Rectal smooth muscle tissue (tissue), 1 donor: ENCODE measurements around the gene RPTN.

Experiments
- H3K27ac ChIP-seq: one replicate; pipeline ENCODE4 v1.7.0; 2013; ENCODE audit warnings: low read depth, low read length, inconsistent platforms
- H3K27me3 ChIP-seq: one replicate; pipeline ENCODE4 v1.7.0; 2013; ENCODE audit warnings: low read length; ENCODE audit not compliant: control insufficient read depth, insufficient read depth
- H3K36me3 ChIP-seq: one replicate; pipeline ENCODE4 v1.7.0; 2013; ENCODE audit warnings: low read length; ENCODE audit not compliant: control insufficient read depth, insufficient read depth
- H3K4me1 ChIP-seq: one replicate; pipeline ENCODE4 v1.7.0; 2013; ENCODE audit warnings: low read length; ENCODE audit not compliant: control insufficient read depth, insufficient read depth
- H3K4me3 ChIP-seq: one replicate; pipeline ENCODE4 v1.7.0; 2013; ENCODE audit warnings: low read length
- H3K9ac ChIP-seq: one replicate; pipeline ENCODE4 v1.7.0; 2013; ENCODE audit warnings: low read length

Gene RPTN

DNA sequence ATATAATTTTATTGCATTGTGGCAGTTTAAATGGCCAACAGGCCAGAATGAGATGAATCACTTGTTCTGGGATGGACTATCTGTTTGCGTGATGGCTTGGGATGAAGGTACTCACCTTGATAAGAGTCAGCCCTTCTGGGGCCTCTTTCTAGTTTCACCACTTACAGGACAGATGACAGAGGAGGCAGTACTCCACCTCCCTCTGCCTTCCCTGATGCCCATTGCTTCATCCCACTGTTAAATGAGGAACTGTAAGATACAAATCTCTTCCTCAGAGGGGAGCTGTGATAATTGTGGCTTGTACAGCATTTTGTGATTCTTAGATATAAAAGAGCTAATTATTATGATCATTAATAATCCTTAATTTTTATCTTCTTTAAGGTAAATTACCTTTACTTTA is 40.1 kb downstream of the RPTN start:
- H3K27me3 ChIP-seq: peaks cover 2% of the 10 kb centered on the region

DNA sequence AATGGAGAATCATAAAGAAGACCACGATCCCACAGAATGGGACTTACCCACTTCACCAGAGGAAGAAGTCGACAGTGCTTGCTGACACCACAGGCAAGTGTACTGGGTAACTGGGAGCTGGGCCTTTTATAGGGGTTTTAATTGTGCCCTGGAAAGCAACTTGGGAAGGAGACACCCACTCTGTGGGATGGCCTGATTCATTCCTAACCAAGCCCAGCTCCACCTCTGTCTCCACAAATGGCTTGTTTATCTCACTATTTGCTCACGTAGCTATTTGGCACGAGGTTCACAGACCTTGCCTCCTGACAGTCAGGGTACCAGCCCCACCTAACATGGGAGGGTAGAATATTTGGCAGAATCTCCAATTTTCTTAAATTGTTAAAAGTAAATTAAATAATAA is 43.7 kb downstream of the RPTN start, which contains the start of gene TCHH:
TSS of gene TCHH (minus strand) at position 101 of the 400 bp plus-strand sequence. CDS start 1,364 bp downstream, outside the sequence.
- Histone ChIP-seq H3K4me3 (no peak within 1 kb of the TSS), H3K9ac (no peak within 1 kb of the TSS), H3K4me1 (peaks cover 6% of the 10 kb centered on the region), H3K36me3 (no peaks in the 10 kb centered on the region), H3K27ac (no peak within 1 kb of the TSS), H3K27me3 (peaks cover 25% of the 10 kb centered on the region)

More for the DNA sequence above, 40.1 kb downstream of the RPTN start:
- Histone ChIP-seq H3K4me1 (no peaks in the 10 kb centered on the region), H3K9ac (no peak overlapping the region), H3K27ac (no peak overlapping the region), H3K36me3 (no peaks in the 10 kb centered on the region), H3K4me3 (no peak overlapping the region)

GRCh38 chr1:152112885-152113432 is 46.1 kb downstream of the RPTN start:
- no peak overlapping the region for H3K9ac ChIP-seq
- no peak overlapping the region for H3K27ac ChIP-seq
- peaks cover 48% of the 10 kb centered on the region for H3K27me3 ChIP-seq
- H3K4me1 ChIP-seq: peaks cover 15% of the 10 kb centered on the region
- no peaks in the 10 kb centered on the region for H3K36me3 ChIP-seq
- peak overlapping the region; percentile 64 for H3K4me3 ChIP-seq

DNA sequence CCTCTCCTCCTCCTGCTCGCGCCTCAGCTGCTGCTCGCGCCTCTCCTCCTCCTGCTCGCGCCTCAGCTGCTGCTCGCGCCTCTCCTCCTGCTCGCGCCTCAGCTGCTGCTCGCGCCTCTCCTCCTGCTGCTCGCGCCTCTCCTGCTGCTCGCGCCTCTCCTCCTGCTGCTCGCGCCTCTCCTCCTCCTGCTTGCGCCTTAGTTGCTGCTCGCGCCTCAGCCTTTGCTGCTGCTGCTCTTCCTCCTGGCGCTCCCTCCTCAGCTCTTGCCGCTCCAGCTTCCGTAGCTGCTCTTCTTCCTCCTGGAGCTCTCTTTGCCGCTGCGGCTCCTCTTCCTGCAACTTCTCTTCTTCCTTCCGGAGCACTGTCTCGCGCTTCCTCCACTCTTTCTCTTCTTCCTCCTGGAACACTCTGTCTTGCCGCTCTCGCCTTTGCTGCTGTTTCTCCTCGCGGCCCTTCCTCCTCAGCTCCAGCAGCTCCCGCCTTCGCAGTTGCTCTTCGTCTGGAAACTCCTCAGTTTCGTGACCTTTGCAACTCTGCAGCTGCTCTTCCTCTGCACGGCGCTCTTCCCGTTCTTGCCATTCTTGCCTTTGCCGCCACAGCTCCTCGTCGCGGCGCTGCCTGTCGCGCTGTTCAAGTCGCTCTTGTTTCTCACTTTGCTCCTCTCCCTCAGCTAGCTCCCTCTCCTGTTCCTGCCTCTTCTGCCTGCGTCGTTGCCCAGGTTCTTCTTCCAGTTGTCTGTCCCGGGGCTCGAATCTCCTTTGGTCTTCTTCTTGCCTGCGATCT is 46.7 kb downstream of the RPTN start:
- Histone ChIP-seq H3K4me1 (peaks cover 15% of the 10 kb centered on the region), H3K4me3 (peak overlapping the region; percentile 64), H3K27ac (no peak overlapping the region), H3K9ac (no peak overlapping the region), H3K27me3 (peaks cover 54% of the 10 kb centered on the region), H3K36me3 (no peaks in the 10 kb centered on the region)

DNA sequence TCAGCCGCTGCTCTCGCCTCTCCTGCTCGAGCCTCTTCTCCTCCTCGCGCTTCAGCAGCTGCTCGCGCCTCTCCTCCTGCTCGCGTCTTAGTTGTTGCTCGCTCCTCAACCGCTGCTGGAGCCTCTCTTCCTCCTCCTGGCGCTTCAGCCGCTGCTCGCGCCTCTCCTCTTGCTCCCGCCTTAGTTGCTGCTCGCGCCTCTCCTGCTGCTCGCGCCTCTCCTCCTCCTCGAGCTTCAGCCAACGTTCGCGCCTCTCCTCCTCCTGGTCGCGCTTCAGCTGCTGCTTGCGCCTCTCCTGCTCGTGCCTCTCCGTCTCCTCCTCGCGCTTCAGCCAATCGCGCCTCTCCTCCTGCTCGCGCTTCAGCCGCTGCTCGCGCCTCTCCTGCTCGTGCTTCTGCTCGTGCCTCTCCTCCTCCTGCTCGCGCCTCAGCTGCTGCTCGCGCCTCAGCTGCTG is 47.5 kb downstream of the RPTN start:
- Histone ChIP-seq H3K4me1 (peaks cover 15% of the 10 kb centered on the region), H3K27ac (no peak overlapping the region), H3K9ac (no peak overlapping the region), H3K36me3 (no peaks in the 10 kb centered on the region), H3K4me3 (peak overlapping the region; percentile 67), H3K27me3 (peaks cover 60% of the 10 kb centered on the region)

- H3K4me1 ChIP-seq: peaks cover 15% of the 10 kb centered on the region
- no peaks in the 10 kb centered on the region for H3K36me3 ChIP-seq
- peaks cover 60% of the 10 kb centered on the region for H3K27me3 ChIP-seq
- peak overlapping the region; percentile 67 for H3K4me3 ChIP-seq
- H3K9ac ChIP-seq: no peak overlapping the region
- H3K27ac ChIP-seq: no peak overlapping the region
Measured at GRCh38 chr1:152110860-152111514, 48.0 kb downstream of the RPTN start.

GRCh38 chr1:152110365-152110859 is 48.6 kb downstream of the RPTN start:
- H3K36me3 ChIP-seq: no peaks in the 10 kb centered on the region
- no peak overlapping the region for H3K9ac ChIP-seq
- peak overlapping the region; percentile 67 for H3K4me3 ChIP-seq
- no peak overlapping the region for H3K27ac ChIP-seq
- peaks cover 15% of the 10 kb centered on the region for H3K4me1 ChIP-seq
- H3K27me3 ChIP-seq: peaks cover 59% of the 10 kb centered on the region

GRCh38 chr1:152109998-152110294 is 49.1 kb downstream of the RPTN start:
- no peaks in the 10 kb centered on the region for H3K36me3 ChIP-seq
- H3K4me3 ChIP-seq: peak overlapping the region; percentile 67
- H3K4me1 ChIP-seq: peaks cover 15% of the 10 kb centered on the region
- peaks cover 58% of the 10 kb centered on the region for H3K27me3 ChIP-seq
- H3K9ac ChIP-seq: no peak overlapping the region
- no peak overlapping the region for H3K27ac ChIP-seq

GRCh38 chr1:152109231-152109997 is 49.6 kb downstream of the RPTN start:
- peak overlapping the region; percentile 67 for H3K4me3 ChIP-seq
- no peak overlapping the region for H3K9ac ChIP-seq
- peaks cover 15% of the 10 kb centered on the region for H3K4me1 ChIP-seq
- H3K36me3 ChIP-seq: no peaks in the 10 kb centered on the region
- peaks cover 58% of the 10 kb centered on the region for H3K27me3 ChIP-seq
- H3K27ac ChIP-seq: no peak overlapping the region

DNA sequence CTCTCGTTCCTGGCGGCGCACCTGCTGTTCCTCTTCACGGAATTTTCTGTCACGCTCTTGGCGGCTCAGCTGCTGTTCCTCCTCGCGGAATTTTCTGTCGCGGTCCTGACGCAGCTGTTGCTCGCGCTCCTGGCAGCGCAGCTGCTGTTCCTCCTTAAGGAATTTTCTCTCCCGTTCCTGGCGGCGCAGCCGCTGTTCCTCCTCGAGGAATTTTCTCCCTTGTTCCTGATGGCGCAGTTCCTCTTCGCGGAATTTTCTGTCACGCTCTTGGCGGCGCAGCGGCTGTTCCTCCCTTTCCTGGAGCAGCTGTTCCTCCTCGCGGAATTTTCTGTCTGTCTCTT is 50.2 kb downstream of the RPTN start:
- Histone ChIP-seq H3K27ac (no peak overlapping the region), H3K4me1 (peaks cover 15% of the 10 kb centered on the region), H3K9ac (no peak overlapping the region), H3K4me3 (no peak overlapping the region), H3K27me3 (peaks cover 58% of the 10 kb centered on the region), H3K36me3 (no peaks in the 10 kb centered on the region)

DNA sequence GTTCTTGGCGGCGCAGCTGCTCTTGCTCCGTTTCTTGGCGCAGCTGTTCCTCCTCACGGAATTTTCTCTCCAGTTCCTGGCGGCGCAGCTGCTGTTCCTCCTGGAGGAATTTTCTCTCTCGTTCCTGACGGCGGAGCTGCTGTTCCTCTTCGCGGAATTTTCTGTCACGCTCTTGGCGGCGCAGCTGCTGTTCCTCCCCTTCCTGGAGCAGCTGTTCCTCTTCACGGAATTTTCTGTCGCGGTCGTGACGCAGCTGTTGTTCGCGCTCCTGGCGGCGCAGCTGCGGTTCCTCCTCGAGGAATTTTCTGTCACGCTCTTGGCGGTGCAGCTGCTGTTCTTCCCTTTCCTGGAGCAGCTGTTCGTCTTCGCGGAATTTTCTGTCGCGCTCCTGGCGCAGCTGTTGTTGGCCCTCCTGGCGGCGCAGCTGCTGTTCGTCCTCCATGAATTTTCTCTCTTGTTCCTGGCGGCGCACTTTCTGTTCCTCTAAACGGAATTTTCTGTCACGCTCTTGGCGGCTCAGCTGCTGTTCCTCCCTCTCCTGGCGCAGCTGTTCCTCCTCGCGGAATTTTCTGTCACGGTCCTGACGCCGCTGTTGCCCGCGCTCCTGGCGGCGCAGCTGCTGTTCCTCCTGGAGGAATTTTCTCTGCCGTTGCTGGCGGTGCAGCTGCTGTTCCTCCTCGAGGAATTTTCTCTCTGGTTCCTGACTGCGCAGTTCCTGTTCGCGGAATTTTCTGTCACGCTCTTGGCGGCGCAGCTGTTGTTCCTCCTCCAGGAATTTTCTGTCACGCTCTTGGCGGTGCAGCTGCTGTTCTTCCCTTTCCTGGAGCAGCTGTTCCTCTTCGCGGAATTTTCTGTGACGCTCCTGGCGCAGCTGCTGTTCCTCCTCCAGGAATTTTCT is 50.8 kb downstream of the RPTN start:
- Histone ChIP-seq H3K9ac (no peak overlapping the region), H3K27ac (no peak overlapping the region), H3K4me1 (peaks cover 15% of the 10 kb centered on the region), H3K36me3 (no peaks in the 10 kb centered on the region), H3K4me3 (peak overlapping the region; percentile 28), H3K27me3 (peaks cover 55% of the 10 kb centered on the region)
